Fibroblast of skin of left quadriceps (primary cell): ENCODE results near the gene CXorf51B.
"Not testable (repeated sequence)": the region's sequence is repeated elsewhere in the genome, so short reads cannot be mapped to it uniquely, and the experiment has no call there.

Source experiments
- DNase-seq, 2 experiments: peaks; one replicate each; pipeline ENCODE4 v3.0.0-alpha.2; 2013; ENCODE audit warnings: low read depth in 2 of 2

Gene CXorf51B

DNA sequence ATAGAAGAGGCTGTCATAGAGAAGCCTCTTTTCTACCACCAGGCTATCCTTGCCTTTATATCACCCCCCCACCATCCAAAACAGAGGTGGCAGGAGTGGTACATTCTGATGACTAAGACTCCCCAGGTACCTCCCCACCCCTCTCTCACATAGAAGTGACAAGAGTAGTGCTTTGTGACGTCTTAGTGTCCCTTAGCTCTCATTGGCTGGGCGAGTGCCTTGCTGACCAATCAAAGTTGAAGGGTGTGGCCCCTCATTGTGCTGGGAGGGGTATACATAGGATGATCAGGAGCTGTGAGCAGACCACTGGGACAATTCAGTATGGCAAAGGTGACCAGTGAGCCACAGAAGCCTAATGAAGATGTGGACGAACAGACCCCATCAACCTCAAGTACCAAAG is at the start of gene CXorf51B:
Gene CXorf51B (plus strand): TSS at position 301 of the 400 bp plus-strand sequence. CDS start 21 bp downstream, at position 322.
- DNase-seq, result not testable (repeated sequence)

- not testable (repeated sequence) for DNase-seq
These were observed 5.1 kb downstream of the CXorf51B start, which contains the start of gene CXorf51A for GRCh38 chrX:146814644-146815043. Gene CXorf51A, minus strand, starts transcription at chrX:146814744. Its CDS starts 21 bp downstream, at chrX:146814723.

DNA sequence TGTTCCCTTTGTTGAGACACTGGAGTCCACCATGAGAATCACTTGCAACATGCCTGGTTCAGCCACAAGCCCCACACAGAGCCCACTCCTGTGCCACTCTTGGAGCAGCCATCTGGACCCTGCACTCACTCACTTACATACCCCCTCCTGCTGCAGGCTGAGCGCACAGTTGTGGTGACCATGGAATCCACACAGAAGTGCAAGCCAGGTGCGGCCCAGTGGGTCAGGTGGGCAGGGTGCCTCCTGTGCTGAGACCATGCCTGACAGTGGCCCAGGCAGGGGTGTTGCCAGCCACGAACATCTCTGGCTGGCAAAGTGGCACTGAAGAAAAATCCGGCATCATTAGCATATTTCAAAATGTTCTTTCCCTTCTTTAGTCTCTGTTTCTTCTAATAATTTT is 22.4 kb downstream of the CXorf51B start:
- DNase-seq, result no peak

- no peak for DNase-seq
These were observed 44.7 kb downstream of the CXorf51B start for GRCh38 chrX:146854281-146854680.
